MM.1S (cell line): ENCODE results near the gene MYH6.

Source experiments
- CTCF ChIP-seq: fragments of 300-600 bp; sonication (generic); IDR thresholded peaks from 2 replicates; pipeline ENCODE4 v1.5.1; 2016; ENCODE audit warnings: antibody characterized with exemption, low read length, mixed read lengths
- EZH2 ChIP-seq: fragments of 300-600 bp; sonication (generic); optimal IDR thresholded peaks from 2 replicates; pipeline ENCODE3; 2017; ENCODE audit warnings: low read depth, mild to moderate bottlenecking, antibody characterized with exemption, low read length, mixed read lengths

- TF ChIP-seq EZH2 (no peak), CTCF (no peak)
Measured at GRCh38 chr14:23425169-23425568, 17.1 kb upstream of the MYH6 start.
